OCI-M1 (cell line): ENCODE data around the gene RBM6.
"Not testable (repeated sequence)": the region's sequence is repeated elsewhere in the genome, so short reads cannot be mapped to it uniquely, and the experiment has no call there.

Experiments
- DNase-seq: peaks from one replicate; lab custom pipeline; 2025; lab: John Stamatoyannopoulos, UW

The RBM6 gene

GRCh38 chr3:49939858-49940666 is at the start of gene RBM6:
Gene RBM6 (plus strand): TSS chr3:49940150. CDS start chr3:49962642, 22,492 bp downstream.
- peak; percentile 94 for DNase-seq

GRCh38 chr3:49895791-49896190 is 44.2 kb upstream of the RBM6 start:
- DNase-seq = no peak

GRCh38 chr3:49896345-49896744 is 43.6 kb upstream of the RBM6 start:
- DNase-seq = no peak

- DNase-seq = no peak
These were observed 41.0 kb upstream of the RBM6 start for GRCh38 chr3:49898991-49899390.

GRCh38 chr3:49899815-49900214 is 40.1 kb upstream of the RBM6 start:
- peak; percentile 31 for DNase-seq

- DNase-seq = no peak
These were observed 39.3 kb upstream of the RBM6 start for GRCh38 chr3:49900491-49901153.

- no peak for DNase-seq
These were observed 38.3 kb upstream of the RBM6 start for GRCh38 chr3:49901366-49902339.

GRCh38 chr3:49902511-49903345 is 37.2 kb upstream of the RBM6 start:
- no peak for DNase-seq

GRCh38 chr3:49903451-49904424 is 36.2 kb upstream of the RBM6 start, which contains the start of gene MST1R:
Gene MST1R (minus strand): TSS chr3:49903873. CDS start chr3:49903609, 264 bp downstream.
- peak; percentile 53 for DNase-seq

- DNase-seq = not testable (repeated sequence)
These were observed 35.5 kb upstream of the RBM6 start for GRCh38 chr3:49904448-49904847.

- DNase-seq = peak; percentile 62
These were observed 33.7 kb upstream of the RBM6 start for GRCh38 chr3:49906073-49906743.

- DNase-seq = peak; percentile 17
These were observed 31.4 kb upstream of the RBM6 start for GRCh38 chr3:49908373-49909199.

GRCh38 chr3:49910409-49911123 is 29.4 kb upstream of the RBM6 start:
- no peak for DNase-seq

- DNase-seq = no peak
These were observed 28.9 kb upstream of the RBM6 start for GRCh38 chr3:49911124-49911420.

- no peak for DNase-seq
These were observed 28.3 kb upstream of the RBM6 start for GRCh38 chr3:49911611-49912010.

- DNase-seq = no peak
These were observed 27.1 kb upstream of the RBM6 start for GRCh38 chr3:49912881-49913281.

- DNase-seq = no peak
These were observed 25.0 kb upstream of the RBM6 start for GRCh38 chr3:49914906-49915305.

- DNase-seq = no peak
These were observed 23.3 kb upstream of the RBM6 start for GRCh38 chr3:49916686-49917085.
